ENCODE data around the gene ZNF280B.
"Not testable (repeated sequence)": the region's sequence is repeated elsewhere in the genome, so short reads cannot be mapped to it uniquely, and the experiment has no call there.

ZNF280B gene

DNA sequence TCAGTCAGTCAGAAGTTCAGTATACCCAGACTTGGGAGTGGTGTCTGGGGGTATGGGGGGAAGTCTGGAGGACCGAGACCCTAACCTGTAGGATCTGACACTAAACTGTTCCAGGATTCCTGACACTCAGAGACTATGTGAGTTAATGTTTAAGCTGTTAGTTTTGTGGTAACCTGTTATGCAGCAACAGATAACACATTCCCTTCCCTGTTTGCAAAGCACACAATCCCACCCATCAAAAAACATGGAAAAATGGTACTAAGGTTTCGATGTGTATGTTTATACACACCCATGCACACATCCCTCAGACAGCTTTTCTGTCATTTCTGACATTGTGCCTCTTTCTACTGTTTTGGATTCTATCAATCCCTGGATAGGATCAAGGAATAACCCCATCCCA is 27.6 kb downstream of the ZNF280B start:
- no peaks in the 10 kb centered on the region for H3K36me3 ChIP-seq (ENCODE audit: control insufficient read depth, insufficient read depth, low read length)
- H3K4me1 ChIP-seq (ENCODE audit: control insufficient read depth, insufficient read depth, low read length), result no peaks in the 10 kb centered on the region
- no peak overlapping the region for H3K4me3 ChIP-seq (ENCODE audit: low read length)
- no peak overlapping the region for H3K27ac ChIP-seq (ENCODE audit: low read length)
- H3K9me3 ChIP-seq (ENCODE audit: control insufficient read depth, insufficient read depth, low read length), result no peaks in the 10 kb centered on the region
- no CpG with 5 or more reads among the region's 2 CpGs for WGBS (ENCODE audit: insufficient coverage, insufficient read length)
- DNase-seq (ENCODE audit: low read depth, low spot score), result no peak
- no peaks in the 10 kb centered on the region for H3K27me3 ChIP-seq (ENCODE audit: control insufficient read depth, insufficient read depth, low read length)

DNA sequence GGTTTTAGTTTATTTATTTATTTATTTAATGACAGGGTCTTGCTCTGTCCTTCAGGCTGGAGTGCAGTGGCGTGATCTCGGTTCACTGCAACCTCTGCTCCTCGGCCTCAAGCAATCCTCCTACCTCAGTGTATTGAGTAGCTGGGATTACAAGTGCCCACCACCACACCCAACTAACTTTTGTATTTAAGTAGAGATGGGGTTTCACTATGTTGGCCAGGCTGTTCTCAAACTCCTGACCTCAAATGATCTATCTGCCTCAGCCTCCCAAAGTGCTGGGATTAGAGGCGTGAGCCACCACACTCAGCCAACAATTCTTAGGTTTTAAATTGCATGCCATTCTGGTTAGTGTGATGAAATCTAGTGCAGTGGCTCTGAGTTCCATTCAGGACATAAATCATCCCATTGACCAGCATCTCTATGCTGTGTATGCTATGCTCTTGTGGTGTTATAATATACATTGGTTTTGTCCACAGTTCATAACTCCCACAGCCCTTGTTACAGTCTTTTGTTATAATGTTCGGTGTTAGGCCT is 28.5 kb downstream of the ZNF280B start:
- no peaks in the 10 kb centered on the region for H3K4me1 ChIP-seq (ENCODE audit: control insufficient read depth, insufficient read depth, low read length)
- H3K27ac ChIP-seq (ENCODE audit: low read length), result no peak overlapping the region
- no peak overlapping the region for H3K4me3 ChIP-seq (ENCODE audit: low read length)
- no CpG with 5 or more reads among the region's 5 CpGs for WGBS (ENCODE audit: insufficient coverage, insufficient read length)
- no peaks in the 10 kb centered on the region for H3K27me3 ChIP-seq (ENCODE audit: control insufficient read depth, insufficient read depth, low read length)
- H3K36me3 ChIP-seq (ENCODE audit: control insufficient read depth, insufficient read depth, low read length), result no peaks in the 10 kb centered on the region
- no peaks in the 10 kb centered on the region for H3K9me3 ChIP-seq (ENCODE audit: control insufficient read depth, insufficient read depth, low read length)
- no peak for DNase-seq (ENCODE audit: low read depth, low spot score)

DNA sequence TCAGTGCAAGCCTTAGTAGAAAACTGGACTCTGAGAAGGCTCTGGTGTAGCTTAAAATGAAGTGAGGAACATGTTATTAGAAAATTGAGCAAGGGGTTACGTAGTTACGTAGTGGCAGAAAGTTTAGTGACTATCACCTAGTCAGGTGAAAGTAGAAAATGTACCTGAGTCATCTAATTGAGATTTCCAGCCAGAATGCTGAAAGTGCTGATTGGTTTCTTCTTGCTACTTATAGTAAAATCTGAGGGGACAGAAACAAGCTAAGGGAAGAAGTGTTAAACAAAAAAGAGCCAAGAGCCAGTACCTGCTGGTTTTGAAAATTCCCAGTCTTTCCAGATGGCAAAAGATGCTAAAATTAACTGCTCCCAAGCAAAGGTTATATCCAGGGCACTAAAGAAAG is 29.4 kb downstream of the ZNF280B start:
- WGBS (ENCODE audit: insufficient coverage, insufficient read length), result no CpG with 5 or more reads among the region's 2 CpGs
- no peaks in the 10 kb centered on the region for H3K27me3 ChIP-seq (ENCODE audit: control insufficient read depth, insufficient read depth, low read length)
- no peaks in the 10 kb centered on the region for H3K9me3 ChIP-seq (ENCODE audit: control insufficient read depth, insufficient read depth, low read length)
- H3K4me1 ChIP-seq (ENCODE audit: control insufficient read depth, insufficient read depth, low read length), result no peaks in the 10 kb centered on the region
- H3K4me3 ChIP-seq (ENCODE audit: low read length), result no peak overlapping the region
- DNase-seq (ENCODE audit: low read depth, low spot score), result no peak
- no peaks in the 10 kb centered on the region for H3K36me3 ChIP-seq (ENCODE audit: control insufficient read depth, insufficient read depth, low read length)
- H3K27ac ChIP-seq (ENCODE audit: low read length), result no peak overlapping the region

DNA sequence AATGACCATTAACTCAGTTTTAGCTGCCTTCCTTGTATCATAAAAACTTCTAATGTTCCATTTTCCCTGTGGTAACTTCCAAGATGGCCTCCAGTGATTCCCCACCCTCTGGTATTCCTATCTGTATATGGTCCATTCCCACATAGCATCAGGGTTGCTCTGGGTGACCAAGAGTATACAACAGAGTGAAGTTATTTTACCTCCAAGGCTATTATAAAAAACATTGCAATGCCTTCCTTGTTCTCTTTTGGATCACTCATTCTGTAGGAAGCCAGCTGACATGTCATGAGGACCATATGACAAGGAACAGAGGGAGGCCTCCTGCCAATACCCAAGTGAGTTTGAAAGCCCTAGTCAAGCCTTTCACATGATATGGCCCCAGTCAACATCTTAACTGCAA is 30.1 kb downstream of the ZNF280B start:
- H3K4me3 ChIP-seq (ENCODE audit: low read length), result no peak overlapping the region
- H3K9me3 ChIP-seq (ENCODE audit: control insufficient read depth, insufficient read depth, low read length), result no peaks in the 10 kb centered on the region
- H3K27ac ChIP-seq (ENCODE audit: low read length), result no peak overlapping the region
- DNase-seq (ENCODE audit: low read depth, low spot score), result no peak
- no peaks in the 10 kb centered on the region for H3K27me3 ChIP-seq (ENCODE audit: control insufficient read depth, insufficient read depth, low read length)
- no peaks in the 10 kb centered on the region for H3K36me3 ChIP-seq (ENCODE audit: control insufficient read depth, insufficient read depth, low read length)
- H3K4me1 ChIP-seq (ENCODE audit: control insufficient read depth, insufficient read depth, low read length), result no peaks in the 10 kb centered on the region

DNA sequence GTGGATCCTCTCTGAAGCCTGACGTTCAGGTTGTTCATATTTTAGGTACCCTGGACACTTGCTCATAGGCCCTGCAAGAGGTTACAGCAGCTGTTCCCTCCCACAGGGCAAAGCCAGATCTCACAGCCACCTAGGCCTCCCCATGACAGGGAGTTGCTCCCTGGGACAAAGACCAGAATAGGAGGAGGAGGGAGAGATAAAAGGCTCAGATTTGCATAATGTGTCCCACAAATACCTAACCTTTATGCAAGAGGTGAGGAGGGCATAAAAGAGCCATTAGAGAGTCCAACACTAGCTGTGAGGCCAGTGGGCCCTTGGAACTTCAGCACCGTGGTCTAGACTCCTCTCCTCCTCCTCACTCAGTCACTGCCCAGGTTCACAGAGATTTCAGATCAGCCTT is 33.8 kb downstream of the ZNF280B start:
- H3K4me3 ChIP-seq (ENCODE audit: low read length), result no peak overlapping the region
- no peaks in the 10 kb centered on the region for H3K4me1 ChIP-seq (ENCODE audit: control insufficient read depth, insufficient read depth, low read length)
- WGBS (ENCODE audit: insufficient coverage, insufficient read length), result no CpG with 5 or more reads among the region's 2 CpGs
- no peaks in the 10 kb centered on the region for H3K9me3 ChIP-seq (ENCODE audit: control insufficient read depth, insufficient read depth, low read length)
- DNase-seq (ENCODE audit: low read depth, low spot score), result no peak
- H3K27me3 ChIP-seq (ENCODE audit: control insufficient read depth, insufficient read depth, low read length), result no peaks in the 10 kb centered on the region
- H3K27ac ChIP-seq (ENCODE audit: low read length), result no peak overlapping the region
- H3K36me3 ChIP-seq (ENCODE audit: control insufficient read depth, insufficient read depth, low read length), result no peaks in the 10 kb centered on the region

DNA sequence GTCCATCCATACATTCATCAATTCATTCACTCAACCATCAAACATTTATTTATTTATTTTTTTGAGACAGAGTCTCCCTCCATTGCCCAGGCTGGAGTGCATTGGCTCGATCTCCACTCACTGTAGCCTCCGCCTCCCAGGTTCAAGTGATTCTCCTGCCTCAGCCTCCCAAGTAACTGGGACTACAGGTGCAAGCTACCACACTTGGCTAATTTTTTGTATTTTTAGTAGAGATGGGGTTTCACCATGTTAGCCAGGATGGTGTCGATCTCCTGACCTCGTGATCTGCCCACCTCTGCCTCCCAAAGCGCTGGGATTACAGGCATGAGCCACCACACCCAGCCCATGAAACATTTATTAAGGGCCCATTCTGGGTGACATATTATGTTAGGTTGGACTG is 37.4 kb downstream of the ZNF280B start:
- not testable (repeated sequence) for H3K4me3 ChIP-seq (ENCODE audit: low read length); H3K27ac ChIP-seq (ENCODE audit: low read length); DNase-seq (ENCODE audit: low read depth, low spot score); H3K27me3 ChIP-seq (ENCODE audit: control insufficient read depth, insufficient read depth, low read length); H3K36me3 ChIP-seq (ENCODE audit: control insufficient read depth, insufficient read depth, low read length); H3K9me3 ChIP-seq (ENCODE audit: control insufficient read depth, insufficient read depth, low read length); H3K4me1 ChIP-seq (ENCODE audit: control insufficient read depth, insufficient read depth, low read length)
- WGBS (ENCODE audit: insufficient coverage, insufficient read length), result no CpG with 5 or more reads among the region's 5 CpGs

DNA sequence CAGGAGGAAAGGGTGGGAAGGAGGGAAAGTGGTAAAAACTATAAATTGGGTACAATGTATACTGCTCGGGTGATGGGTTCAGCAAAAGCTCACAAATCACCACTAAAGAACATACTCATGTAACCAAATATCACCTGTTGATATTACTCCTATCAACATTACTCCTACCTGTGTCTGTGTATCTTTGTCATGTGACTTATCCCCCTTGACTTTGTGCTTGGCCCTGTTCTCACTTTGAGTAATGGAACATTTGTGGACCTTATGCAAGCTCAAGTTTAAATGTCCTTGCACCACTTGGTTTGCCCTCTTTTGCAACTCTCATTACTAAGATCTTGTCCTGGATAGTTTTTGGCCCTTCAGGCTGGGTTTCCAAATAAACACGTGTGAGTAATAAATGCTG is 39.0 kb downstream of the ZNF280B start:
- Histone ChIP-seq H3K36me3 (ENCODE audit: control insufficient read depth, insufficient read depth, low read length) (no peaks in the 10 kb centered on the region), H3K27me3 (ENCODE audit: control insufficient read depth, insufficient read depth, low read length) (peaks cover 1% of the 10 kb centered on the region; the same call in 1 of the 2 replicates), H3K4me1 (ENCODE audit: control insufficient read depth, insufficient read depth, low read length) (no peaks in the 10 kb centered on the region; the same call in 1 of the 2 replicates), H3K4me3 (ENCODE audit: low read length) (no peak overlapping the region), H3K9me3 (ENCODE audit: control insufficient read depth, insufficient read depth, low read length) (no peaks in the 10 kb centered on the region), H3K27ac (ENCODE audit: low read length) (no peak overlapping the region)
- no peak for DNase-seq (ENCODE audit: low read depth, low spot score)
- no CpG with 5 or more reads among the region's 2 CpGs for WGBS (ENCODE audit: insufficient coverage, insufficient read length)

DNA sequence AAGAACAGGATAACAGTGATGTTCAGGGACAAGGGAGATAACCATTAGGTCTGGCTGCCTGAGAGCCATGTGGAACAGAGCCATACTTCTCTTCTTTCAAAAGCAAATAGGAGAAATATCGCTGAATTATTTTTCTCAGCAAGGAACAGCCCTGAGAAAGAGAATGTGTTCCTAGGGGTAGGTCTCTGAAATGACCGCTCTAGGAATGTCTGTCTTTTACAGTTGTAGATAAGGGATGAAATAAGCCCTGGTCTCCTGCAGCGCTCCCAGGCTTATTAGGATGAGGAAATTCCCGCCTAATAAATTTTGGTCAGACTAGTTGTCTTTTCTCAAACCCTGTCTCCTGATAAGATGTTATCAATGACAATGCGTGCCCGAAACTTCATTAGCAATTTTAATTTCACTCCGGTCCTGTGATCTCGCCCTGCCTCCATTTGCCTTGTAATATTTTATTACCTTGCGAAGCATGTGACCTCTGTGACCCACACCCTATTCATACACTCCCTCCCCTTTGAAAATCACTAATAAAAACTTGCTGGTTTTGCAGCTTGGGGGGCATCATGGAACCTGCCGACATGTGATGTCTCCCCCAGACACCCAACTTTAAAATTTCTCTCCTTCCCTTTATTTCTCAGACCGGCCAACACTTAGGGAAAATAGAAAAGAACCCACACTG is 39.6 kb downstream of the ZNF280B start:
- no CpG with 5 or more reads among the region's 11 CpGs for WGBS (ENCODE audit: insufficient coverage, insufficient read length)
- not testable (repeated sequence) for H3K4me3 ChIP-seq (ENCODE audit: low read length); H3K4me1 ChIP-seq (ENCODE audit: control insufficient read depth, insufficient read depth, low read length); H3K36me3 ChIP-seq (ENCODE audit: control insufficient read depth, insufficient read depth, low read length); H3K27me3 ChIP-seq (ENCODE audit: control insufficient read depth, insufficient read depth, low read length); H3K27ac ChIP-seq (ENCODE audit: low read length); H3K9me3 ChIP-seq (ENCODE audit: control insufficient read depth, insufficient read depth, low read length); DNase-seq (ENCODE audit: low read depth, low spot score)

DNA sequence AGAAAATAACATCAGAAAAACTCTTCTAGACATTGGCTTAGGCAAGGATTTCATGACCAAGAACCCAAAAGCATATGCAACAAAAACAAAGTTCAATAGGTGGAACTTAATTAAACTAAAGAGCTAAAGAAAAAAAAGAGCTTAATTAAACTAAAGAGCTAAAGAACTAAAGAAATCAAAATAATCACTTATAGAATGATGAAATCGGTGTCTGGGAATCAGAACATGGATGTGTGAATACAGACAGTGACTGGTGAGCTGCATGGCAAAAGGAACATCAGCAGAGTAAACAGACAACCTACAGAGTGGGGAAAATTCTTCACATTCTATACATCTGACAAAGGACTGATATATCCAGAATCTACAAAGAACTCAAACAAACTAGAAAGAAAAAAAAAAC is 41.4 kb downstream of the ZNF280B start:
- Histone ChIP-seq H3K27me3 (ENCODE audit: control insufficient read depth, insufficient read depth, low read length) (peaks cover 1% of the 10 kb centered on the region; the same call in 1 of the 2 replicates), H3K36me3 (ENCODE audit: control insufficient read depth, insufficient read depth, low read length) (no peaks in the 10 kb centered on the region), H3K4me1 (ENCODE audit: control insufficient read depth, insufficient read depth, low read length) (no peaks in the 10 kb centered on the region; the same call in 1 of the 2 replicates), H3K9me3 (ENCODE audit: control insufficient read depth, insufficient read depth, low read length) (no peaks in the 10 kb centered on the region), H3K4me3 (ENCODE audit: low read length) (no peak overlapping the region), H3K27ac (ENCODE audit: low read length) (no peak overlapping the region)
- WGBS (ENCODE audit: insufficient coverage, insufficient read length), result no CpG with 5 or more reads among the region's 1 CpG
- no peak for DNase-seq (ENCODE audit: low read depth, low spot score)

DNA sequence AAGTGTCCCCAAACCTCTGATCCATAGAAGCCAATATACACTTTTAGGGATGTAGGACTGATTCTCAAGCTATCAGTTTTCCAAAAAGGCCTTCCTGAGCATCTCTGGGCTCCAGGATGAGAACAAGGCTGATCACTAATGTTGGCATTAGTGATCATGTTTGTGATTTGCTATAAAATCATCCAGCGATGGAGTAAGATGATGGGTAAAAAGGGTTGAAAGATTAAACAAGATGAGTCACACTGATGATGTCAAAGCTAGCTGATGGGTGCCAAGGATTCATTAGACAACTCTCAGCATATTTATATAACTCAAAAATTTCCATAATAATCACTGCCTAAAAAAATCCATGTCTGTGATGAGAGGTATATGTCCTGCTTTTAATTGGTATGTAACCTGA is 42.8 kb downstream of the ZNF280B start:
- H3K27me3 ChIP-seq (ENCODE audit: control insufficient read depth, insufficient read depth, low read length), result peaks cover 1% of the 10 kb centered on the region; the same call in 1 of the 2 replicates
- H3K9me3 ChIP-seq (ENCODE audit: control insufficient read depth, insufficient read depth, low read length), result no peaks in the 10 kb centered on the region
- H3K27ac ChIP-seq (ENCODE audit: low read length), result no peak overlapping the region
- DNase-seq (ENCODE audit: low read depth, low spot score), result no peak
- no peaks in the 10 kb centered on the region for H3K36me3 ChIP-seq (ENCODE audit: control insufficient read depth, insufficient read depth, low read length)
- no CpG with 5 or more reads among the region's 1 CpG for WGBS (ENCODE audit: insufficient coverage, insufficient read length)
- no peak overlapping the region for H3K4me3 ChIP-seq (ENCODE audit: low read length)
- no peaks in the 10 kb centered on the region; the same call in 1 of the 2 replicates for H3K4me1 ChIP-seq (ENCODE audit: control insufficient read depth, insufficient read depth, low read length)

DNA sequence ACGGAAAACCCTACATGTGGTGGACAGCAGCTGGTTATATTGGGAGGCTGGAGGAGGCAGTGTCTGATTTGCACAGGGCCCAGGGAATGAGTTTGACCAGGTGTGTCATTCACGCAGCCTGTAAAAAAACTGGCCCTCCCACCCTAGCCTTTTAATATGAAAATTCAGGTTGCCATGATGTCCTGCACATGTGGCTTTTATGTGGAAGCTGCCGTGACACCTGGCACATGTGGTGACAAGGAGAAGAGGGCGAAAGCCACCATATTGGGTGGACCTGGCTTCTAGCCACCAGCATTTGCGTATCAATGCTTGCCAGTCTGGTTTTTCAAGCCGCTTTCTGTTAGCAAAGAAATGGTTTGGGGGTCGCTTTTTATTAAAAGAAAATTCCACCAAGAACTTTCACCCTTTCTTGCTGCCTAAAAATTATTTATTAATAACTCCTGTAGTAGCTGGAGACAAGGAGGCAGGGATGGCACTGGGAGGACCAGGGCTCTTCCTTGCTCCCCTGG is 43.4 kb downstream of the ZNF280B start:
- no peaks in the 10 kb centered on the region for H3K36me3 ChIP-seq (ENCODE audit: control insufficient read depth, insufficient read depth, low read length)
- peaks cover 1% of the 10 kb centered on the region; the same call in 1 of the 2 replicates for H3K27me3 ChIP-seq (ENCODE audit: control insufficient read depth, insufficient read depth, low read length)
- H3K9me3 ChIP-seq (ENCODE audit: control insufficient read depth, insufficient read depth, low read length), result no peaks in the 10 kb centered on the region
- no peak for DNase-seq (ENCODE audit: low read depth, low spot score)
- H3K27ac ChIP-seq (ENCODE audit: low read length), result no peak overlapping the region
- WGBS (ENCODE audit: insufficient coverage, insufficient read length), result no CpG with 5 or more reads among the region's 7 CpGs
- H3K4me1 ChIP-seq (ENCODE audit: control insufficient read depth, insufficient read depth, low read length), result no peaks in the 10 kb centered on the region; the same call in 1 of the 2 replicates
- H3K4me3 ChIP-seq (ENCODE audit: low read length), result no peak overlapping the region
